GM12875 (cell line): Measurements from ENCODE around the gene AIF1.
"Not testable (repeated sequence)": the region's sequence is repeated elsewhere in the genome, so short reads cannot be mapped to it uniquely, and the experiment has no call there.

Experiments
- H3K4me3 ChIP-seq: one replicate; pipeline ENCODE4 v1.5.1; 2011; ENCODE audit warnings: low read depth, low read length, control low read depth
- TF ChIP-seq, protein P1 (sequence below): IDR thresholded peaks from 2 replicates; pipeline ENCODE4 v1.5.1; 2011; ENCODE audit warnings: low read depth, mild to moderate bottlenecking, control low read depth, inconsistent platforms, low read length, moderate library complexity, borderline replicate concordance; ENCODE audit not compliant: insufficient read depth

Gene AIF1

GRCh38 chr6:31585491-31585890 is 29.5 kb upstream of the AIF1 start:
- TF ChIP-seq, protein P1, sequence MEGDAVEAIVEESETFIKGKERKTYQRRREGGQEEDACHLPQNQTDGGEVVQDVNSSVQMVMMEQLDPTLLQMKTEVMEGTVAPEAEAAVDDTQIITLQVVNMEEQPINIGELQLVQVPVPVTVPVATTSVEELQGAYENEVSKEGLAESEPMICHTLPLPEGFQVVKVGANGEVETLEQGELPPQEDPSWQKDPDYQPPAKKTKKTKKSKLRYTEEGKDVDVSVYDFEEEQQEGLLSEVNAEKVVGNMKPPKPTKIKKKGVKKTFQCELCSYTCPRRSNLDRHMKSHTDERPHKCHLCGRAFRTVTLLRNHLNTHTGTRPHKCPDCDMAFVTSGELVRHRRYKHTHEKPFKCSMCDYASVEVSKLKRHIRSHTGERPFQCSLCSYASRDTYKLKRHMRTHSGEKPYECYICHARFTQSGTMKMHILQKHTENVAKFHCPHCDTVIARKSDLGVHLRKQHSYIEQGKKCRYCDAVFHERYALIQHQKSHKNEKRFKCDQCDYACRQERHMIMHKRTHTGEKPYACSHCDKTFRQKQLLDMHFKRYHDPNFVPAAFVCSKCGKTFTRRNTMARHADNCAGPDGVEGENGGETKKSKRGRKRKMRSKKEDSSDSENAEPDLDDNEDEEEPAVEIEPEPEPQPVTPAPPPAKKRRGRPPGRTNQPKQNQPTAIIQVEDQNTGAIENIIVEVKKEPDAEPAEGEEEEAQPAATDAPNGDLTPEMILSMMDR: peak; percentile 74
- no peak overlapping the region for H3K4me3 ChIP-seq

DNA sequence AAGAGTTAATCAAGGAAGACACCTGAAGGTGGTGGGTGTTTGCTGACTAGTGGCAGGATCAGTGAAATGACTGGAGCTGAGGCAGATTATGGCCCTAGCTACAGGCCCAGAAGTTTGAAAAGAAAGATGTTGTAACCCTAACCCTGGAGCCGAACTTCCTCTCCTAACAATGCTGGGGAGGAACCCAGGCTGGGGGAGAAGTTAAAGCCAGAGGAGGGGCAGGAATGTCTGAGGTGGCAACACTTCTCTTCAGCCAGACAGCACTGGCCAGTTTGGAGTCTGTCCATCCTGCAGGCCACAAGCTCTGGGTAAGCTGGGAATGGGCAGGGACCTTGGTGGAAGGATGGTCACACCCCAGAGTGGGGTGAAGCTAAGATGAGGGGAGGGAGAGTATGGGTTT is 29.0 kb upstream of the AIF1 start, which contains the start of gene LST1:
TSS of gene LST1 (plus strand) at position 270 of the 400 bp plus-strand sequence. CDS start 1,023 bp downstream, outside the sequence.
- TF ChIP-seq, protein P1: no peak
- H3K4me3 ChIP-seq: peak within 1 kb of the TSS; percentile 38

DNA sequence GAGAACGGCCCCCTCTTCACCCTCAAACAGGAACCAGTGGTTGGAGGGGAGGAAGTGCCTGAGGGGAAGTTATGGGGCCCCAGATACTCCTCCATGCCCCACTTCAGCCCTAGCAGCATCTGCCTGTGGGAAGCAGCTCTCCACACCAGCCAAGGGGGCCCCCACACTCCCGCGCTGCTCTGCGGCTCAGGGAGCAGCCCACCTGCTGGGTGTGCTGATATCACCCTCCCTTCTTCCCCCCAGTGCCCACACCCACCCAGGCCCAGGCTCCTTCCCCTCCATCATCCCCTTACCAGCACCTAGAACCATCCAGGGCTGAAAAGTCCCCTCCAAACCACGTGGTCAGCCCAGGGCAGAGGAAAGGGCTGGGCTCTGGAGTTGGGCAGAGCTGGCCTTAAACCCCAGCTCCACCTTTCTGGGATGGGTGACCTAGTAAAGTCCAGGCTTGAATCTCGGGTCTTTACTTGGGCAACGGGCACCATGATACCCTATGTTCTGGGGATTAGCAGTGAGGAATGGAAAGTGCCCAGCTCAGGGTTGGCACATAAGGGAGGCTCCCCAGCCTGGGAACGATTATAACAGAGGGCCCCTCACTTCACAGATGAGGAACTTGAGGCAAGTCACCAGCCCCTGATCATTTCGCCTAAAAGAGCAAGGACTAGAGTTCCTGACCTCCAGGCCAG is 28.3 kb upstream of the AIF1 start:
- TF ChIP-seq, protein P1: no peak
- H3K4me3 ChIP-seq: peak overlapping the region; percentile 38

- TF ChIP-seq, protein P1: no peak
- H3K4me3 ChIP-seq: peak overlapping the region; percentile 38
These were observed 26.9 kb upstream of the AIF1 start for GRCh38 chr6:31587791-31588777.

DNA sequence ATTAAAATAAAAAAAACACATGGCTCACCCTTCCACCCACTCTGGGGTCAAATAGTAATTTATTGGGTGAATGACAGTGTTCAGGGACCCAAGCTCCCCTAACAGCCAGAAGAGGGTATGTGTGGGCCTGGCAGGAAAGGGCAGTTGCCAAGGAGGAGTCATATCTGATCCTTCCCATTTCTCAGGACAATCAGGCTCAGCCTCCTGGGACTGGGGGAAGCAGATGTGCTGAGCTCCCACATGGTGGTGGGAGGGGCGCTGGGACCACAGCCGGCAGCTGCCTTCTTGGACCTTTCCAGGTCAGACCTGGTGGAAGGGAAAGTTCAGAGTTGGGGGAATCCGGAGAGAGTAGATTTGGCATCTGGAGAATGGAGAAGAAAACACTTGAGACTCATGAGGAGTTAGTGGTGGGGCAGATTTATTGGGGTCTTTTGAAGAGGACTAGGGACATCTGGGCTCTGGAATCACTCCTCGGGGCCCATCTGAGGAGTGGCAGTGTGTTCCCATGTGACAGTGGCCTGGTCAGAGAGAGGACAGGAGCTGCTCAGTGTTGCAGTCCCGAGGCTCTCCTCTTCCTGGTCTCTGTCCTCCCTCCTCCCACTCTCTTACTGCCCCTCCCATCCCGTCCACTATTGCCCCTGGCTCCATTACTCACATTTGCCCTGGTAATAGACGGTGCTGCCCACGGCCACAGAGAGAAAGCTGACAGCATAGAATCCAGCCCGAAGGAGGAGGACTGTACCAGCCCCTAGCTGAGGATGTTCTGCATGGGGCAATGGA is 26.0 kb upstream of the AIF1 start:
- TF ChIP-seq, protein P1: no peak
- no peak overlapping the region for H3K4me3 ChIP-seq

- not testable (repeated sequence) for H3K4me3 ChIP-seq
These were observed 24.3 kb upstream of the AIF1 start for GRCh38 chr6:31590691-31591090.

DNA sequence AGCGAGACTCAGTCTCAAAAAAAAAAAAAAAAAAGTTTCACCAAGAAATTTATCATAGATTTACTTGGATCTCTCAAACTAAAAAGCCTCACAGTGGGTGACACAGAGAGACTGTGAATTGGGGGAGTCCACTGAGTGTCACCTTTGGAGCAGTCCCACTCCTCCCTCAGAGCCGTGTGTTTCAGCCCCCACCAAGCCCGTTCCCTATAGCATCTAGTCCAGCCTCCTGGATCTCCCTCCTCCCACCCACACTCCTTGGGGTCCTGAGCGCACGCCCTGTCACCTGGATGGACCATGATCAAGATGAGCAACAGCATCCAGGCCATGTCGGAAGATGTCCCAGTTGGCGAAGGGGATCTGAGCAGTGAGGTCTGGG is 22.6 kb upstream of the AIF1 start:
- H3K4me3 ChIP-seq: peak overlapping the region; percentile 36
- TF ChIP-seq, protein P1: no peak
